PC-3 (cell line): Measurements from ENCODE around the gene ARPC5. TPM values are rescaled to one million over a fixed set of nuclear protein-coding genes. Genes with fewer than 3 reads are reported as not detected.

Experiments
- ATAC-seq: fragments of 200-7000 bp; cut with Tn5 transposase; 2 replicates; pipeline ENCODE4 v1.9.1; 2020; ENCODE audit warnings: mild to moderate bottlenecking, moderate library complexity
- BruUV-seq: library from RNA; stranded (reverse); fragments of 400-500 nt; replicated peaks from 2 replicates; lab custom pipeline; 2021; lab: Mats Ljungman, UMichigan
- CTCF ChIA-PET: fragments of 300-600 bp; sonication (Branson Sonifier 250); formaldehyde crosslinking; loops from one replicate; lab custom pipeline; 2022; ENCODE audit warnings: antibody characterized with exemption; lab: Charles Lee
- POLR2A ChIA-PET: fragments of 300-600 bp; sonication (Branson Sonifier 250); formaldehyde crosslinking; loops from one replicate; lab custom pipeline; 2022; ENCODE audit warnings: antibody characterized with exemption; ENCODE audit not compliant: unreplicated experiment; lab: Charles Lee
- DNase-seq: peaks from one replicate; pipeline ENCODE4 v3.0.0-alpha.2; 2015
- H2AFZ ChIP-seq: fragments of 300-600 bp; sonication (generic); 2 replicates; pipeline ENCODE4 v1.6.0; 2016; ENCODE audit warnings: antibody characterized with exemption, low read length
- H3F3A ChIP-seq: fragments of 300-600 bp; sonication (generic); one replicate; pipeline ENCODE4 v1.6.0; 2017; ENCODE audit warnings: antibody characterized with exemption, low read length, control low read depth, mild to moderate bottlenecking; ENCODE audit not compliant: unreplicated experiment
- H3K27ac ChIP-seq: fragments of 300-600 bp; sonication (generic); 2 replicates; pipeline ENCODE4 v1.5.1; 2016; ENCODE audit warnings: mild to moderate bottlenecking, low read length
- H3K27me3 ChIP-seq: fragments of 300-600 bp; sonication (generic); 2 replicates; pipeline ENCODE4 v1.6.1; 2016; ENCODE audit warnings: low read length, mixed read lengths
- H3K36me3 ChIP-seq: fragments of 300-600 bp; sonication (generic); 2 replicates; pipeline ENCODE4 v1.6.1; 2016; ENCODE audit warnings: low read depth, mixed run types, low read length, mixed read lengths
- H3K4me1 ChIP-seq: fragments of 300-600 bp; sonication (generic); 2 replicates; pipeline ENCODE4 v1.5.1; 2016; ENCODE audit warnings: low read length; ENCODE audit not compliant: insufficient read depth
- H3K4me2 ChIP-seq: fragments of 300-600 bp; sonication (generic); 2 replicates; pipeline ENCODE4 v1.6.0; 2016; ENCODE audit warnings: low read length
- H3K4me3 ChIP-seq: fragments of 300-600 bp; sonication (generic); 2 replicates; pipeline ENCODE4 v1.5.1; 2016; ENCODE audit warnings: mild to moderate bottlenecking, low read length, mixed read lengths
- H3K79me2 ChIP-seq: fragments of 300-600 bp; sonication (generic); 2 replicates; pipeline ENCODE4 v1.6.1; 2017; ENCODE audit warnings: low read length, mixed read lengths
- H3K9ac ChIP-seq: fragments of 300-600 bp; sonication (generic); 2 replicates; pipeline ENCODE4 v1.6.0; 2016; ENCODE audit warnings: mild to moderate bottlenecking, low read length
- H3K9me2 ChIP-seq: fragments of 300-600 bp; sonication (generic); replicated peaks from 2 replicates; pipeline ENCODE4 v1.6.1; 2016; ENCODE audit warnings: mixed run types, low read length, mixed read lengths
- H3K9me3 ChIP-seq: fragments of 300-600 bp; sonication (generic); 2 replicates; pipeline ENCODE4 v1.6.1; 2016; ENCODE audit warnings: low read length, mixed read lengths
- H4K20me1 ChIP-seq: fragments of 300-600 bp; sonication (generic); 2 replicates; pipeline ENCODE4 v1.6.1; 2016; ENCODE audit warnings: low read length, mixed read lengths
- CTCF ChIP-seq: fragments of 300-600 bp; sonication (generic); conservative IDR thresholded peaks from 2 replicates; pipeline ENCODE4 v1.5.1; 2017; ENCODE audit warnings: antibody characterized with exemption, low read depth, mild to moderate bottlenecking, low read length
- EZH2 ChIP-seq: fragments of 300-600 bp; sonication (generic); IDR thresholded peaks from one replicate; pipeline ENCODE4 v1.6.1; 2017; ENCODE audit warnings: antibody characterized with exemption, mild to moderate bottlenecking, low read length; ENCODE audit not compliant: unreplicated experiment
- EZH2phosphoT487 ChIP-seq: fragments of 300-600 bp; sonication (generic); IDR thresholded peaks from 2 replicates; pipeline ENCODE4 v1.6.1; 2018; ENCODE audit warnings: mild to moderate bottlenecking, antibody characterized with exemption, low read length, borderline replicate concordance
- intact Hi-C: fragments of 100-400 bp; cut with micrococcal nuclease; formaldehyde crosslinking; loops from 2 replicates; pipeline ENCODE4 v1.9.0; 2023
- total RNA-seq: library from RNA; depleted of rRNA; stranded (reverse); fragments of >200 nt; gene quantifications from 2 replicates; pipeline ENCODE4 v1.2.3, GENCODE V29; 2014

ARPC5 gene
- total RNA-seq, 1 experiment from 2014 or later = 76.1 TPM

GRCh38 chr1:183600634-183601033 is 34.9 kb downstream of the ARPC5 start:
- Histone ChIP-seq H3K4me3 (no peak overlapping the region), H2AFZ (no peak overlapping the region), H3K9me2 (no peaks in the 10 kb centered on the region), H4K20me1 (no peaks in the 10 kb centered on the region), H3K9ac (no peak overlapping the region), H3K79me2 (no peaks in the 10 kb centered on the region), H3K27ac (no peak overlapping the region), H3K9me3 (no peaks in the 10 kb centered on the region), H3K4me2 (no peak overlapping the region), H3K36me3 (no peaks in the 10 kb centered on the region), H3K27me3 (no peaks in the 10 kb centered on the region), H3K4me1 (no peaks in the 10 kb centered on the region), H3F3A (no peaks in the 10 kb centered on the region)
- DNase-seq = no peak
- intact Hi-C loops = no loop called here
- no peak for TF ChIP-seq EZH2
- TF ChIP-seq CTCF = no peak
- TF ChIP-seq EZH2phosphoT487 = no peak
- no TSS peak for BruUV-seq
- ChIA-PET POLR2A (interaction anchor here (0.5 kb wide), 1 partner anchor 21 kb away, joined by 3 read pairs; no protein-coding TSS in a partner anchor), CTCF (no interaction called here)
- ATAC-seq = no peak

GRCh38 chr1:183600136-183600535 is 35.4 kb downstream of the ARPC5 start:
- TF ChIP-seq EZH2 (no peak), CTCF (no peak), EZH2phosphoT487 (no peak)
- peak; percentile 49 for DNase-seq
- Histone ChIP-seq H3K36me3 (no peaks in the 10 kb centered on the region), H3K9me3 (no peaks in the 10 kb centered on the region), H3K4me2 (no peak overlapping the region), H2AFZ (no peak overlapping the region), H3K9me2 (no peaks in the 10 kb centered on the region), H3K4me3 (no peak overlapping the region), H3K79me2 (no peaks in the 10 kb centered on the region), H3K27ac (no peak overlapping the region), H3F3A (no peaks in the 10 kb centered on the region), H3K9ac (no peak overlapping the region), H3K4me1 (no peaks in the 10 kb centered on the region), H4K20me1 (no peaks in the 10 kb centered on the region), H3K27me3 (no peaks in the 10 kb centered on the region)
- CTCF ChIA-PET = no interaction called here
- POLR2A ChIA-PET = interaction anchor here (0.5 to 0.6 kb wide), 2 partner anchors 20 to 422 kb away, joined by 3 to 4 read pairs; no protein-coding TSS in a partner anchor
- BruUV-seq = no TSS peak
- peak; percentile 18; the same call in 1 of the 2 replicates for ATAC-seq
- intact Hi-C loops = no loop called here

GRCh38 chr1:183598386-183598785 is 37.2 kb downstream of the ARPC5 start:
- BruUV-seq = no TSS peak
- H3K4me3 ChIP-seq = no peak overlapping the region
- H3K9me2 ChIP-seq = no peaks in the 10 kb centered on the region
- ATAC-seq (no peak), DNase-seq (no peak)
- TF ChIP-seq CTCF = no peak
- TF ChIP-seq EZH2 = no peak
- no peak for TF ChIP-seq EZH2phosphoT487
- no peak overlapping the region for H3K9ac ChIP-seq
- ChIA-PET CTCF (no interaction called here), POLR2A (no interaction called here)
- no peaks in the 10 kb centered on the region for H3K79me2 ChIP-seq
- no peak overlapping the region for H3K4me2 ChIP-seq
- no peaks in the 10 kb centered on the region for H3K27me3 ChIP-seq
- intact Hi-C loops = no loop called here
- H4K20me1 ChIP-seq = no peaks in the 10 kb centered on the region
- no peaks in the 10 kb centered on the region for H3K4me1 ChIP-seq
- no peak overlapping the region for H2AFZ ChIP-seq
- H3K27ac ChIP-seq = no peak overlapping the region
- no peaks in the 10 kb centered on the region for H3F3A ChIP-seq
- H3K9me3 ChIP-seq = no peaks in the 10 kb centered on the region
- H3K36me3 ChIP-seq = no peaks in the 10 kb centered on the region
